HG03064 (cell line): Measurements from ENCODE around the gene TEN1.

Experiments used
- ATAC-seq: cut with Tn5 transposase; IDR thresholded peaks from one replicate; pipeline ENCODE4 v1.9.1; 2021; ENCODE audit warnings: low read depth; ENCODE audit not compliant: unreplicated experiment

TEN1 gene

GRCh38 chr17:76005263-76006149 lies 26.5 kb downstream of the TEN1 start:
- ATAC-seq, result no peak

- ATAC-seq, result no peak
Observed at GRCh38 chr17:76007131-76007849, 28.2 kb downstream of the TEN1 start.

- ATAC-seq, result no peak
Observed at GRCh38 chr17:76007850-76008165, 28.8 kb downstream of the TEN1 start.

GRCh38 chr17:76008208-76008607 lies 29.2 kb downstream of the TEN1 start:
- ATAC-seq, result no peak

- ATAC-seq, result no peak
Observed at GRCh38 chr17:76008630-76009425, 29.8 kb downstream of the TEN1 start.

GRCh38 chr17:76009447-76009846 lies 30.4 kb downstream of the TEN1 start:
- ATAC-seq, result no peak

GRCh38 chr17:76009969-76010661 lies 31.1 kb downstream of the TEN1 start:
- no peak for ATAC-seq

GRCh38 chr17:76011951-76012350 lies 32.9 kb downstream of the TEN1 start:
- no peak for ATAC-seq

- no peak for ATAC-seq
Observed at GRCh38 chr17:76013377-76013932, 34.4 kb downstream of the TEN1 start.

- no peak for ATAC-seq
Observed at GRCh38 chr17:76014100-76014924, 35.3 kb downstream of the TEN1 start.

GRCh38 chr17:76014925-76015261 lies 35.9 kb downstream of the TEN1 start:
- no peak for ATAC-seq

- ATAC-seq, result no peak
Observed at GRCh38 chr17:76017481-76018339, 38.7 kb downstream of the TEN1 start.

- ATAC-seq, result no peak
Observed at GRCh38 chr17:76018340-76018680, 39.3 kb downstream of the TEN1 start.

GRCh38 chr17:76018801-76019200 lies 39.8 kb downstream of the TEN1 start:
- no peak for ATAC-seq

GRCh38 chr17:76019833-76020467 lies 40.9 kb downstream of the TEN1 start:
- ATAC-seq, result no peak

GRCh38 chr17:76022285-76022684 lies 43.2 kb downstream of the TEN1 start:
- no peak for ATAC-seq

- ATAC-seq, result no peak
Observed at GRCh38 chr17:76022973-76023899, 44.2 kb downstream of the TEN1 start.
